HG02759 (cell line): ENCODE data around the gene SWT1.

Source experiments
- ATAC-seq: cut with Tn5 transposase; IDR thresholded peaks from one replicate; pipeline ENCODE4 v1.9.1; 2021; ENCODE audit warnings: mild to moderate bottlenecking, moderate library complexity; ENCODE audit not compliant: unreplicated experiment

Gene SWT1, protein sequence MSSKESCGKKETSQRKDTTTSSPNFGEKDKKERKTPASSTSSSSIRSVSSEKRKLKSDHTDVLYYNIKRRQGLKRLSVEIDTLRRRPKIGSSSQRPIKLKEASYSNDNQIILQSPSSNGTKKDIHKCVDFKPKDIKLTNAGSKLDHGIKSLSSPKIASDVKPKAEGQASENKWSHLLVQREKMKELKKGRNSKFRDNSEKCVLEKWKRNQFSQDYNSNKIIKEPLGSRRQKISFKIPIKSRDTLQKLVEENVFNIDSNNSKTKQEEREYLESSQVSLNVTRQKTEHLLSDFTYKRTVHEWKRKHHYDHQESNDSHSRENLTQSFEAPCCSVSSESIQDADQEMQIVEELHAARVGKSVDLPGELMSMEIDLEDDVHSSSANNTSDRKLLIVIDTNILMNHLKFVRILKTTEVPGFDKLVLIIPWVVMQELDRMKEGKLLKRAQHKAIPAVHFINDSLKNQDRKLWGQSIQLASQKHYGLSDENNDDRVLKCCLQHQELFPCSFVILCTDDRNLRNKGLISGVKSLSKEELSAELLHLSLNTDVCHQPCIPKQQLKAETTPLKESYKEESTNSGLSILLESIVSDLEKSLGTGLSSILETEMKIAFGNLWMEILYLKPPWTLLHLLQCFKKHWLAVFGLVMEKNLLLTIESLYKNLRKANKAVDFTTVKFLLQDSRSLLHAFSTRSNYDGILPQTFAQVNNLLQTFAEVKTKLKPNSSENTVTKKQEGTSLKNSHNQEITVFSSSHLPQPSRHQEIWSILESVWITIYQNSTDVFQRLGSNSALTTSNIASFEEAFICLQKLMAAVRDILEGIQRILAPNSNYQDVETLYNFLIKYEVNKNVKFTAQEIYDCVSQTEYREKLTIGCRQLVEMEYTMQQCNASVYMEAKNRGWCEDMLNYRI

DNA sequence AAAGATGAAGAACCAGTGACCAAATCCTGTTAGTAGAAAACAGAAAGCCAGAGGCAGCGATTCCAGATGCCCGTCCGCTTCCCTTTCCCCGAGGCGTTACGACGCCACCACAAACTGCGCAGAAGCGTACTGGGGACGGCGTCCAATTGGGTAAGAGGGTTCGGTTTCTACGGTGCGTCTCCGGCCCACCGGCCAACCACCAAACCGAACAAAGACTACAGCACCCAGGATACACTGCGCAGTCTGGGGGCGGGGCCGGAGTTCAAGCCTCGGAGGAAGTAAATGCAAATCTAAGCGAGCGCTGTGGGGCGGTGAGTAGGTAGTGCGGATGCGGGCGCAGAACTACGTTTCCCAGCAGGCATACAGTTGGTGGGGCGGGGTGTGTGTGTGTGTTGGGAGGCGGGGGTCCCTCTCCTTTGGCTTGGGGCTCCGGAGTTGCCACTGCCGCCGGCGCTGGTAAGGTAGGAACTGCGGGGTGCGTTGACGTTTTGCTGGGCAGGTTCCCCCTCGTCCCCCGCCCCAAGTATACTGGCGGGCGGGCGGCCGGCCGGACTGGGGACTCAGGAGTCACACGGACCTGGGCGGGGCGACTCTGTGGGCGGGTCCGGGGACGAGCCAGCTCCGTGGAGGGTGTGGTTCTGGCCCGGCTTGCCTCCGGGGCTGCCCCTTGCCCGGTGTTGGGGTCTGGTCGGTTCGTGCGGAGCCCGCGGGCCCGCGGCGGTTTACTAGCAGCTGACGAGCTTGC lies at the start of gene SWT1, which contains the start of gene TRMT1L:
Gene SWT1 (plus strand): TSS at position 314 of the 745 bp plus-strand sequence. CDS start 3,675 bp downstream, outside the sequence.
Gene TRMT1L (minus strand): TSS at position 100 of the 745 bp plus-strand sequence. CDS start 241 bp downstream, outside the sequence.
- peak; percentile 90 for ATAC-seq

DNA sequence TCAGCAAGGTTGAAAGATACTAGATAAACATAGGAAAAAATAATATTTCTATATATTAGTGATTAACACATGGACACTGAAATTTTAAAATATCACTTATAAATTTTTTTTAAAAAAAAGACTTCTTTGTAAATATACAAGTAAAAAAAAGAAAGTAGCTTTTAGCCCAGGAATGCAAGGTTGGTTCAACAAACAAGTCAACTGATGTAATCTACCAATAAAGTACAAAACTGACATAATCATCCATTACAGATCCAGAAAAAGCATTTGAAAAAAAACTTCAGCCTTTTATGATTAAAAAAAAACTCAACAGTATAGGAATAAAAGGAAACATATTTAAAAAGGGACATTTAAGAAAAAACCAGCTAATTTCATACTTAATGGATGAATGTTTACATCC lies 48.6 kb upstream of the SWT1 start:
- ATAC-seq = no peak

DNA sequence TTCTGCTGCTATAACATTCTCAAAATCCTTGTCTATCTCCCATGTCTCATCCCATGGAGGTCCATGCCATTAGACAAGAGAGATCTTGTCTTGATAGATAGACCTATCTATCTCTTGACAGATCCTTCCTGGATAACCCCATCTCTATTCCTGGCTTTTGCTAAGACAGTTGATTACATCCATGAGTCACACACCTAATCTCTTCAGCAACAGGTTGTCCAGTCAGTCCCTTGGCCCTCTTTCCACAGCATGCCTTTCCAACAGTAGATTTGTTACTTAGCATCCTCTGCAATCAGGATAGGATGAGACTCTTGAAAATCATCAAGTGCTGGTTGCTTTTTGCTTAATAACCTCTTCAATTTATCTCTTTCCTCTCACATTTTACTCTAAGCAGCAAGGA lies 46.8 kb upstream of the SWT1 start:
- no peak for ATAC-seq

DNA sequence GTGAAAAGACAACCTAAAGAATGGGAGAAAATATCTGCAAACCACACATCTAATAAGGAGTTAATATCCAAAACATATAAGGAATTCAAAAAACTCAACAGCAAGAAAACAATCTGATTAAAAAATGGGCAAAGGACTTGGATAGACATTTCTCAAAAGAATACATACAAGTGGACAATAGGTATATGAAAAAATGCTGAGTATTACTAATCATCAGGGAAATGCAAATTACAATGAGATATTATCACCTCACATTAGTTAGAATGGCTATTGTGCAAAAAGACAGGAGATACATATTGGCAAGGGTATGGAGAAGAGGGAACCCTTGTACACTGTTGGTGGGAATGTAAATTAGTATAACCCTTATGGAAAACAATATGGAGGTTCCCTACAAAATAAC lies 45.1 kb upstream of the SWT1 start:
- no peak for ATAC-seq

DNA sequence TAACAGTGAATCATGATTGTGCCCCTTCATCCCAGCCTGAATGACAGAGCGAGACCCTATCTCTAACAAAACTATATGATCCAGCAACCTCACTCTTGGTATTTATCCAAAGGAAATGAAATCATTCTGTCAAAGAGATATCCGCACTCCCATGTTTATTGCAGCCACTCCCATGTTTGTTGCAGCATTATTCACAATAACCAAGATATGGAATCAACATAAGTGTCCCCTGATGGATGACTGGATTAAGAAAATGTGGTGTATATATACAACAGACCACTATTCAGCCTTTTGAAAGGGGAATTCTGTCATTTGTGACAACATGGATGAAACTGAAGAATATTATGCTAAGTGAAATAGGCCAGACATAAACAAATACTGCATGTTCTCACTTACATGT lies 44.6 kb upstream of the SWT1 start:
- no peak for ATAC-seq

DNA sequence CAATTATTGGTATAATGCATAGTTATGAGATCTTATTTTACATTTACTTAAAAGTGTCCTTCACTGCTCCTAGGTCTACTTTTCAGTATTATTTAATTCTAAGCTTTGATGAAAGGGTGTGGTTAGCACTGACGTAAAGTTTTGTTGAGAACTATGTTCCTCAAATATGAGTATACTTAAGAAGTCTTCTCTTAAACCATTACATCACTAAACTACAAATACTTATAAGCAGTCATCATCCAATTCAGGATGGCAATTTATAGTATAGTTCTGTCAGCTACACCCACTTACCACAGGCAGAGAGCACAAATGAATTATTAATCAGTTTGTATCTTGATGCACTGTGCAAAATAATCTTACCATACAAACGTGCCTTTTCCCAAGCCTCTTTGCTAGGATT lies 27.3 kb upstream of the SWT1 start:
- ATAC-seq = no peak

DNA sequence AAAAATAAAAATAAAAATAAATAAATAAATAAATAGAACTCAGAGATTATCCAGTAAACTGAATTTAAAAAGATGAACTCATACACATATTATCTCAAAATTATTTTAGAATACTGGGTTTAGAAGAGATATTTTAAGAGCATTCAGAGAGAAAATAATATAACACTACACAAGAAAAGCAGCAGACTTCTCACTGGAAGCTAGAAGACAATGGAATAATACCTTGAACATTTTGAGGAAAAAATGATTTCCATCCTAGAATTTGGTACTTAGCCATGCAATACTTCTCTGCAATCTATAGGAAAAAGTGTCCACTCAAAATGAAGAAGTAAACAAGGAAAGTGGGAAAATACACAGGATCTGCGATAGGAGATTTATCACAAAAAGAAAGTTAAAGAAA lies 24.4 kb upstream of the SWT1 start:
- ATAC-seq = no peak

DNA sequence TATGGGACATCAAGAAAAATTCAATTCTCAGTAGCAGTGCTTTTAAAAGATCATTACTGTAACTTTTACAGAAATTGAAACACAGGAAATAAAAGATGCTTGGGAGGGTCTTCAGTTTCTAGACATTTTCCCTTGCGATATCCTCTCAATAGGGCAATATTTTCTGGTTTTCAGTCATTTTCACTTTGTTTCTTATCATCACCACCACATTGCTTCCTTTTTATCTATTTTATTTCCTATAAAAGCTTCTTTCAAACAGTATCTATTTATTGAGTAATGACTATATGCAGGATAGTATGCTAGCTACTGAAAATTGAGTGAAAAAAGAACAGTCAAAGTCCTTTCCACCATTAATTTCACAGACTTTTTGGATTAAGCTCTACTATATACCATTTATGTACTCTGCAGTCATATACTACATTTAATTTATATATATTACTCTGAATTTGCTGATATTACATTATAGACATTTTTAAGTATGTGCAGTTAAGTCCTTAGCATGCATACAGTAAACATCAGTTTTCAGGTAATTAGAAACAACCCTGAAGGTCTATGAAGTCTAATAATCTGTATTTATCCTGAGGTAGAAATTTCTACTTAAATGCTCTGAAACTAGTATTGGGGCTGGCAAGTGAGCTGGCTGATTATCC lies 18.9 kb upstream of the SWT1 start:
- no peak for ATAC-seq

DNA sequence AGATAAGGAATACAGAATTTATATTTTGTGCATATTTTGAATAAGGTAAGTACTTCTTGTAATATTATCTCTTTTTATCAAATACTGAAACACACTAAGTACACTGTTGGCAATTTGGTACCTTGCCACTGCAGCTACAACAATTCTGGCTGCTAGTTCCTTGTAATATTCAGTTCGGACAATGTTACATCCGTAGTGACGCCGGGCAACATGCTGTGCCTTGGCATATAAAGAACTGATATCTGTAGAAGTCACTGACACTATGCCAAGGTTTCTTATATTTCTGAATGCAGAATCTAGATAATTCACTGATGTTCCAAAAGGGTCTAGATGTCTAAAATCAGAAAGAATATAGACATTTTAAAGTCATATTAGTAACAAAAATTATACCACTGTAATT lies 17.7 kb upstream of the SWT1 start:
- ATAC-seq = no peak

DNA sequence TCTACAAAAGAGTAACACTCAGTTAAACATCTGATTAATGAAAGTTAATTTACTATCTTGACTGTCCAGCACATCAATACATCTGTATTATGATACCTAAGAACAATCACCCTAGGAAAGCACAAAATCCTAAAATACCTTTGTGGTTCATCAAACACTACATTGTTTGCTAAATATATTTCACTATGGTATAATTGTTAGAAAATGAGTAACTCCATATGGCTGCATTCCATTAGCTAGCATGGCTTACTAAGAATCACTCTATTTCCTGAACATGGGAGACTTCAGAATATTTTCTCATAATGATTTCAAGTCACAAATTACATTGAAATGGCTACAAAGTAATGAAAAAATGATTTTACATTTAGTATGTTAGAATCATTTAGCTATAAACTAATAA lies 12.7 kb upstream of the SWT1 start:
- ATAC-seq = no peak

DNA sequence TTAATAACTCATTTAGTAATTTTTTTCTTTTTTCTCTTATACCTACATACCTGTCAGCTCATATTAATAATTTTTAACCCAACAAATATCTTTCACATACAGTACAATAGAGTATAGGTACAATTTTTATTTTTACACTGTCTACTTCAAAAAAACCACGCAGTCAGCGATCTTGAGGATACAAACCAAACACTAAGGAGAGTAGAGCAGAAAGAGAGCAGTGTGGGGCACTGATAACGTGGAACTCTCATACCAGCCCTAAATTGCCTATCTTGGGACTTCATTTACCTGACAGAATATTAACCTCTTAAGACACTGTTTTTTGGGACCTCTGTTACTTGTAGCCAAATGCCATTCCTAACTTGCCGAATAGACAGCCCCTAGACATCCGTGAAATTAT lies 5.8 kb upstream of the SWT1 start:
- ATAC-seq = no peak

DNA sequence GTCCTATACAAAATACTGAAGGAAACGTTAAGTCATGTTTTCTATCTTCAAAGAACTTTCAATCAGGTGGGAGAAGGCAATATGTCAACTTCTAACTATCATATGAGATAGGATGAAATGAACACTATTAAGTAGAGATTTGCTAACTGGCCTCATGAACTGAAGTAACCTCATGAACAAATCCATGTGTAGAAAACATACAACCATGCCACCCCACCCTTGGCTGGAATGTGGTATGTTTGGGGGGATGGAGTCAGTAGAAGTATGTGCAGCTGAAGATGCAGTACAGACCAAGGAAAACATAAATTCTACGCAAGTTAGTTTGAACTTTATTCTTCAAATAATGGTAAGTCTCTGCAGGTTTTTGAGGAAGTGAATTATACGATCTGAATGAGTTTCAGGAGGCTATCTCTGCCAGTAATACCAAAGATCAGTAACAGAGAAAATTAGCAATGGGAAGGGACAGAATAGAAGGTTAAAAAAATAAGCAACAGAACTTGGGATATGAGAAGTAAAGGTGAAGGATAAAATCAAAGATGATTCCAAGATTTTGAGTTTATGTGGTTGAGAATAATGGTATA lies 4.7 kb upstream of the SWT1 start:
- ATAC-seq = no peak

DNA sequence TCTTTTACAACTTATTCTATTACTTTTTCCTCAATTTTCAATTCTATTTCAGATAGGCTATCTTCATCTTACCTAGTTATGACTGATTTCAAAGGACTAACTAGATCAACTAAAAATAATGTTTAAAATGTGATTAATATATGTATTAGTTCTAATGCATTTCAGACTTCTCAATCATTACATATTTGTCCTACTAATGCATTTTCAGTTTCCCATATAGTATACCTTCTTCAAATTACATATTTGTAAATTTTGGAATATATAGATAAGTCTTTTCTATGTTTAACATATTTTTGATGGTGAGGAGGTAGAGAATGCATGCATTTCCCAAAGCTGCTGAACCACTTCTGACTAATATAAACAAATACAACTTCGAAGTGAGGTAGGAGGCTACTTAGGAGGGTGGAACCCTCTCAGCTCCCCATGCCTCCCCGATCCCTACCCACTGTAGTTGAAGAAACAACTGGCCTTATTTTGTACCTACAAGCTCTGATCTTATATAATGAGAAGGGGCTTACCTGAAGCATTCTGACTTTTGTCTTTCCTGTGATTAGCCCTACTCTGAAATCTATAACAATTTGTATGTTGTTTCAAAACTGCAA lies 2.0 kb upstream of the SWT1 start:
- no peak for ATAC-seq

DNA sequence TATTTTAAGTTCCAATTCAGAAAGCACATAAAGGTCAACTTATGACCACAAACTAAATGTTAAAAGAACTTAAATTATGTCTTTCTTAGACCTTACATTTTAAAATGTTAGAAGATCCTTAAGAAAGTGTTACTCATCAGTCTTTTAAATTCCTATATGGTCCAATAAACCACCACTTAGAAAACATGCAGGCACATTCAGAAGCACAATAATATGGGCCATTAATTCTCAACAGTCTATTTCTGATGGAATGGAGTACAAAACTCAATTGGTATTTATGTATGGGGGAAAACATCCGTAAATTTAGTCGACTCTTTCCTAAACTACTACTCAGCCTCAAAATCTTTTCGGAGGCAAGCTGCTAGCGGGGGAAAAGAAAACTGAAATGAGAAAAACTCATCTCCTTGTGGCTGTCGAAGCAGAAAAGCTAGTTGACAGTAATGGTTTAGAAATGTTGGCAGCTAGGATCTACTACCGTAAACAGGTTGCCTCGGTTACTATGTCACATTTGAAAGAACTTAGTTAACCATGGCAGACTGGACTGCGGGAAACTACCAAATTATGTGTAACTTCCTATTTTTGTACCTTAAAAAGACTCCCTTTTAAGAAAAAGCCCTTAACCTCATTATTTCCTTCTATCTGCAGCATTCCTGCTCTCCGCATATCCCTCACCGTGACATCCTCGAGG lies 1.2 kb upstream of the SWT1 start:
- ATAC-seq = no peak

DNA sequence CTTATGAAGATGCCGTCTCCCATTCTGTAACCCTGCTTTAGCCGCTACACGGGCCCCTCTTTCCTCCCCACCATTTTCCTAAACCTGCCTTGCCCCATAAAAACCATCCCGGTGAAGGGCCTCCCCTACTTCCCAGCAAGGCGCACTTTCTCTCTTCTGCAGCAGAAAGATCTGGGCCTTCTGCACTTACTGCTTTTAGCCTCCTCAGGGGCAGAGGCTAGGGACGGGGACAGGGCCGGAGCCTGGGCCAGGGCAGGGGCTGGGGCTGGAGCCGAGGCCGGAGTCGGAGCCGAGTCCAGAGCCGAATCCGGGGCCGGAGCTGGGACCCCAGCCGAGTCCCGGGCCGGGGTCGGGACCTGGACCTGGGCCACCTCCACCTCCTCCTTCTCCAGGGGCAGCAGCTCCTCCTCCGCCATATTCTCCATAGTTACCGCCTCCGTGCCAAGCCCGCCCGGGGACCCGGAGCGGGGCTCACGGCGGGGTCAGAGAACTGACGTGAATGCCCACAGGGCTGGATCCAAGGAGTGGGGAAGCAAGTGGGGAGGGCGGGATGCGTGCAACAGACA lies 596 bp upstream of the SWT1 start:
- peak; percentile 34 for ATAC-seq

DNA sequence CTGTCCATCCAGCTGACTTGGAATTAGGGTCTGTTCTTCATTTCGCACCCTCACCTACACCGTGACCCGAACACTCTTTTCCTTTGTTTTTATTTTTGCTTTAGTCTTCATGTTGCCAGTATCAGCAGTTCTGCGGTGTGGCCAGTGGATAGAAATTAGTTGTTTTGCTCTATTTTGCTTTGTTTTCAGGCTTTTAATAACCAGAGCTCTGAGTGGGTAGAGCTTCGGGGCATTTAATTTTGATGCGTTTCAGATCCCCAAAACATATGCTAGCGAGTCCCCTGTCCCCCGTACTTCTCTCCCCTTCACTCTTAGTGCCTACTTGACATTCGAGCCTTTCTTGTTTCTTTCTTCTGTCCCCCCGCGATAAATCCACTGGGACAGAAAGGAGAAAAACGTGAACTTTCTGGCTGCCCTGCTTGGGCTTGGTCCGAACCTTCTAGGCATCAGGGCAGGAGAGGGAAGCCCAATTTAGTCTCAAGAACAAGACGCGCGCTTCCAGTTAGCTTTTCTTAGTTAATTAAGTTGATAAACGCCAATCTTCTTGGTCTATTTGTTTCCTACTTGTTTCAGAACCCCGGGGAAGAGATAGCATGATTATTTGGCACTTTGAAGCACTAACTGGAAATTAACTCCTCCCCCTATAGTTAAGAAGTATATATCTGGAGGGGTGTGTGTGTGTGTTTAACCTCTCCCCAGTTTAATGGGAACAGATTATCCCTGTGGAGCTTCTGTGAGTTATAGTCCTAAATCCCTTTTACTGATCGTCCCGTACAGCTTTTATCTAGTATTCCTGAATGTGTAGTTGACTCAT lies 839 bp downstream of the SWT1 start:
- ATAC-seq = no peak

DNA sequence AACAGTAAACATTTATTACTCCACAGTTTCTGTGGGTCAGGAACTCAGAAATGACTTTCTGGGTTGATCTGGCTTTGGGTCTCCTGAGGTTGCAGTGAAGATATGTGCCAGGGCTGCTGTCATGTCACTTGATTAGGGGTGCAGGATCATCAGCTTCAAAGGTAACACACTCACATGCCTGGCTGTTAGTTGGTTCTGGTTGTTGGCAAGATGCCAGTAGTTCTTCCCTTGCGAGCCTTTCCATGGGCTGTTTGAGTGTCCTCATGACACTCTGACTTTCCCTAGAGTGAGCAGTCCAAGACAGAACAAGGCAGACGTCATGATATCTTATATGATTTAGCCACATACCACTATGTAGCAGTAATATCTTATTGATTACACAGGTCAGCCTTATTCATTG lies 1.8 kb downstream of the SWT1 start:
- no peak for ATAC-seq

DNA sequence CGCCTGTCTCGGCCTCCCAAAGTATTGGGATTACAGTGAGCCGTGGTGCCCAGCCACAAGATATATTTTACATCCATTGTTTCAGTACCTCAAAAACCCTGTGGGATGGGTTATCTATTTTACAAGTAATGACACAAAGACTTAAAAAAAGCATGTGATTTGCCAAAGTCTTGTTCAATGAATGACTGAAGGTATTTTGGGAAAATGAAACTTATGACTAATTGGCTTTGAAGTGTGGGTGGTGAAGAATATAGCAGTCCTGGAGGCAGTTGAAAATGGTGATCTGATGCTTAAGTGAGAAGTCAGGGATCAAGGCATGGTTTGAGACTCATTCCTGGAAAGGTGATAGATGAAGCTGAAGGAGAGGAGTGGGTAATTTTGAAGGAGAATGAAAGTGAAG lies 3.0 kb downstream of the SWT1 start:
- no peak for ATAC-seq
